Calu3 (cell line): Measurements from ENCODE around the gene KRTAP16-1. TPM values are rescaled to one million over a fixed set of nuclear protein-coding genes. Genes with fewer than 3 reads are reported as not detected.

Experiments used
- BruUV-seq: library from RNA; stranded (reverse); fragments of 400-500 nt; replicated peaks from 2 replicates; lab custom pipeline; 2021; lab: Mats Ljungman, UMichigan
- CTCF ChIA-PET: fragments of 300-600 bp; sonication (Branson Sonifier 250); formaldehyde crosslinking; loops from one replicate; lab custom pipeline; 2022; ENCODE audit warnings: antibody characterized with exemption; lab: Charles Lee
- DNase-seq: peaks from one replicate; pipeline ENCODE4 v3.0.0; 2022
- H3K27ac Mint-ChIP-seq: one replicate; pipeline ENCODE4 v1.8.0; 2022; ENCODE audit warnings: mixed read lengths; ENCODE audit not compliant: unreplicated experiment
- H3K27me3 Mint-ChIP-seq: one replicate; pipeline ENCODE4 v1.8.0; 2022; ENCODE audit warnings: mixed read lengths; ENCODE audit not compliant: unreplicated experiment
- H3K36me3 Mint-ChIP-seq: one replicate; pipeline ENCODE4 v1.8.0; 2022; ENCODE audit warnings: mild to moderate bottlenecking, moderate library complexity, mixed read lengths; ENCODE audit not compliant: insufficient read depth, unreplicated experiment
- H3K4me1 Mint-ChIP-seq: one replicate; pipeline ENCODE4 v1.8.0; 2022; ENCODE audit warnings: mild to moderate bottlenecking, low read depth, mixed read lengths; ENCODE audit not compliant: unreplicated experiment
- H3K4me3 Mint-ChIP-seq: one replicate; pipeline ENCODE4 v1.8.0; 2022; ENCODE audit warnings: mild to moderate bottlenecking, low read depth, moderate library complexity, mixed read lengths; ENCODE audit not compliant: unreplicated experiment
- H3K9me3 Mint-ChIP-seq: one replicate; pipeline ENCODE4 v1.8.0; 2022; ENCODE audit warnings: low read depth, mixed read lengths; ENCODE audit not compliant: unreplicated experiment
- CTCF ChIP-seq: fragments of 200-600 bp; IDR thresholded peaks from one replicate; pipeline ENCODE4 v1.8.0; 2022; ENCODE audit warnings: antibody characterized with exemption; ENCODE audit not compliant: unreplicated experiment
- intact Hi-C: fragments of 100-400 bp; cut with micrococcal nuclease; formaldehyde crosslinking; loops from one replicate; pipeline ENCODE4 v1.10.0; 2022; ENCODE audit not compliant: unreplicated experiment
- total RNA-seq: library from RNA; stranded (reverse); gene quantifications from 2 replicates; pipeline ENCODE4 v1.2.3, GENCODE V29; 2022

KRTAP16-1 gene
- total RNA-seq, 1 experiment from 2014 or later, result not detected

GRCh38 chr17:41265078-41265477 is 44.0 kb downstream of the KRTAP16-1 start, which contains the start of gene KRTAP9-6:
Gene KRTAP9-6 (plus strand): TSS chr17:41265378. CDS start chr17:41265378, 0 bp downstream.
- CTCF ChIA-PET, result interaction anchor here (1.8 kb wide), 1 partner anchor 11 kb away, joined by 6 read pairs; the partner anchor contains the start of gene KRTAP9-7
- intact Hi-C loops, result no loop called here
- no peaks in the 10 kb centered on the region for H3K9me3 Mint-ChIP-seq
- TF ChIP-seq CTCF, result no peak
- BruUV-seq, result no TSS peak
- H3K4me1 Mint-ChIP-seq, result no peaks in the 10 kb centered on the region
- no peak within 1 kb of the TSS for H3K4me3 Mint-ChIP-seq
- peaks cover 14% of the 10 kb centered on the region for H3K27me3 Mint-ChIP-seq
- H3K36me3 Mint-ChIP-seq, result no peaks in the 10 kb centered on the region
- DNase-seq, result no peak
- H3K27ac Mint-ChIP-seq, result no peak within 1 kb of the TSS

GRCh38 chr17:41264599-41264998 is 44.5 kb downstream of the KRTAP16-1 start:
- Mint-ChIP-seq H3K27me3 (peaks cover 14% of the 10 kb centered on the region), H3K4me3 (no peak overlapping the region), H3K4me1 (no peaks in the 10 kb centered on the region), H3K36me3 (no peaks in the 10 kb centered on the region), H3K27ac (no peak overlapping the region), H3K9me3 (no peaks in the 10 kb centered on the region)
- BruUV-seq, result no TSS peak
- intact Hi-C loops, result no loop called here
- no peak for TF ChIP-seq CTCF
- CTCF ChIA-PET, result interaction anchor here (1.8 kb wide), 1 partner anchor 11 kb away, joined by 6 read pairs; the partner anchor contains the start of gene KRTAP9-7
- no peak for DNase-seq

GRCh38 chr17:41263212-41263611 is 45.9 kb downstream of the KRTAP16-1 start:
- DNase-seq, result no peak
- no TSS peak for BruUV-seq
- no peaks in the 10 kb centered on the region for H3K4me1 Mint-ChIP-seq
- H3K27me3 Mint-ChIP-seq, result peaks cover 14% of the 10 kb centered on the region
- no peak overlapping the region for H3K27ac Mint-ChIP-seq
- CTCF ChIA-PET, result no interaction called here
- intact Hi-C loops, result no loop called here
- TF ChIP-seq CTCF, result no peak
- H3K4me3 Mint-ChIP-seq, result no peak overlapping the region
- no peaks in the 10 kb centered on the region for H3K36me3 Mint-ChIP-seq
- H3K9me3 Mint-ChIP-seq, result no peaks in the 10 kb centered on the region

GRCh38 chr17:41258406-41258805 is 50.7 kb downstream of the KRTAP16-1 start:
- no TSS peak for BruUV-seq
- no peak for TF ChIP-seq CTCF
- no peak for DNase-seq
- H3K27me3 Mint-ChIP-seq, result peaks cover 15% of the 10 kb centered on the region
- intact Hi-C loops, result no loop called here
- H3K36me3 Mint-ChIP-seq, result no peaks in the 10 kb centered on the region
- no peak overlapping the region for H3K4me3 Mint-ChIP-seq
- no peaks in the 10 kb centered on the region for H3K4me1 Mint-ChIP-seq
- CTCF ChIA-PET, result interaction anchor here (1.0 kb wide), 1 partner anchor 13 kb away, joined by 3 read pairs; no protein-coding TSS in a partner anchor
- H3K9me3 Mint-ChIP-seq, result no peaks in the 10 kb centered on the region
- no peak overlapping the region for H3K27ac Mint-ChIP-seq

Other genes with a start within 250 kb of the KRTAP16-1 start
- gene KRTAP2-3, start 249.2 kb downstream of the KRTAP16-1 start, total RNA-seq, result 9.4 and 18.2 TPM in 2 replicates
- not detected in 2 replicates for gene KRTAP2-4, start 243.4 kb downstream of the KRTAP16-1 start, total RNA-seq
- not detected in 2 replicates for gene KRTAP4-7, start 225.2 kb downstream of the KRTAP16-1 start, total RNA-seq
- gene KRTAP4-8, start 211.2 kb downstream of the KRTAP16-1 start, total RNA-seq, result not detected in 2 replicates
- not detected in 2 replicates for gene KRTAP4-16, start 207.1 kb downstream of the KRTAP16-1 start, total RNA-seq
- not detected in 2 replicates for gene KRTAP4-9, start 203.9 kb downstream of the KRTAP16-1 start, total RNA-seq
- not detected in 2 replicates for gene KRTAP4-11, start 190.9 kb downstream of the KRTAP16-1 start, total RNA-seq
- not detected in 2 replicates for gene KRTAP4-12, start 185.1 kb downstream of the KRTAP16-1 start, total RNA-seq
- not detected in 2 replicates for gene KRTAP4-6, start 168.8 kb downstream of the KRTAP16-1 start, total RNA-seq
- not detected in 2 replicates for gene KRTAP4-5, start 159.5 kb downstream of the KRTAP16-1 start, total RNA-seq
- gene KRTAP4-4, start 148.6 kb downstream of the KRTAP16-1 start, total RNA-seq, result not detected in 2 replicates
- not detected in 2 replicates for gene KRTAP4-3, start 141.1 kb downstream of the KRTAP16-1 start, total RNA-seq
- gene KRTAP4-2, start 131.1 kb downstream of the KRTAP16-1 start, total RNA-seq, result not detected in 2 replicates
- not detected in 2 replicates for gene KRTAP4-1, start 124.4 kb downstream of the KRTAP16-1 start, total RNA-seq
- gene KRTAP9-1, start 119.4 kb downstream of the KRTAP16-1 start, total RNA-seq, result not detected in 2 replicates
- gene KRTAP9-2, start 82.7 kb downstream of the KRTAP16-1 start, total RNA-seq, result not detected in 2 replicates
- not detected in 2 replicates for gene KRTAP9-3, start 76.9 kb downstream of the KRTAP16-1 start, total RNA-seq
- gene KRTAP9-8, start 71.3 kb downstream of the KRTAP16-1 start, total RNA-seq, result not detected in 2 replicates
- not detected in 2 replicates for gene KRTAP9-4, start 59.6 kb downstream of the KRTAP16-1 start, total RNA-seq
- gene KRTAP9-9, start 53.9 kb downstream of the KRTAP16-1 start, total RNA-seq, result not detected in 2 replicates
- gene KRTAP9-6, start 43.9 kb downstream of the KRTAP16-1 start, total RNA-seq, result not detected in 2 replicates
- gene KRTAP9-7, start 33.6 kb downstream of the KRTAP16-1 start, total RNA-seq, result not detected in 2 replicates
- not detected in 2 replicates for gene KRTAP29-1, start 6.5 kb downstream of the KRTAP16-1 start, total RNA-seq
- not detected in 2 replicates for gene KRTAP17-1, start 6.4 kb upstream of the KRTAP16-1 start, total RNA-seq
- not detected in 2 replicates for gene KRT33A, start 41.5 kb upstream of the KRTAP16-1 start, total RNA-seq
- gene KRT33B, start 60.5 kb upstream of the KRTAP16-1 start, total RNA-seq, result not detected in 2 replicates
- not detected in 2 replicates for gene KRT34, start 73.0 kb upstream of the KRTAP16-1 start, total RNA-seq
- not detected in 2 replicates for gene KRT31, start 88.3 kb upstream of the KRTAP16-1 start, total RNA-seq
- gene KRT37, start 115.3 kb upstream of the KRTAP16-1 start, total RNA-seq, result not detected in 2 replicates
- gene KRT38, start 131.7 kb upstream of the KRTAP16-1 start, total RNA-seq, result not detected in 2 replicates
- not detected in 2 replicates for gene KRT32, start 158.1 kb upstream of the KRTAP16-1 start, total RNA-seq
- gene KRT35, start 171.8 kb upstream of the KRTAP16-1 start, total RNA-seq, result not detected in 2 replicates
- gene KRT36, start 180.6 kb upstream of the KRTAP16-1 start, total RNA-seq, result not detected in 2 replicates
- 45.7 and 323 TPM in 2 replicates for gene KRT13, start 196.3 kb upstream of the KRTAP16-1 start, total RNA-seq
- gene KRT15, start 209.6 kb upstream of the KRTAP16-1 start, total RNA-seq, result 83.0 and 86.8 TPM in 2 replicates
- 2,554 and 3,048 TPM in 2 replicates for gene KRT19, start 219.0 kb upstream of the KRTAP16-1 start, total RNA-seq